GM23338 (cell line): ENCODE results near the gene TAS2R10.

Experiments used
- CREB1 ChIP-seq: fragments of 250-450 bp; sonication (Bioruptor Pico); IDR thresholded peaks from 2 replicates; pipeline ENCODE4 v1.5.0; 2020; ENCODE audit warnings: low read depth, mild to moderate bottlenecking, moderate library complexity
- CTCF ChIP-seq, 2 experiments: fragments of 200-600 bp in 1 of 2; sonication (generic) in 1 of 2; conservative IDR thresholded peaks; 2 replicates each; pipeline versions ENCODE4 v1.5.1 to v1.6.1; 2016 to 2017; ENCODE audit warnings: antibody characterized with exemption in 2 of 2, low read depth in 2 of 2, mild to moderate bottlenecking in 2 of 2, moderate library complexity in 1 of 2
- EZH2 ChIP-seq: fragments of 200-600 bp; sonication (generic); IDR thresholded peaks from one replicate; pipeline ENCODE4 v1.8.0; 2017; ENCODE audit warnings: antibody characterized with exemption, mild to moderate bottlenecking, low read depth; ENCODE audit not compliant: unreplicated experiment
- EZH2phosphoT487 ChIP-seq: fragments of 200-600 bp; sonication (generic); IDR thresholded peaks from one replicate; pipeline ENCODE4 v1.8.1; 2018; ENCODE audit warnings: antibody characterized with exemption; ENCODE audit not compliant: unreplicated experiment
- JUNB ChIP-seq: IDR thresholded peaks from one replicate; pipeline ENCODE4 v1.6.1; 2016; ENCODE audit warnings: antibody characterized with exemption; ENCODE audit not compliant: unreplicated experiment
- NANOG ChIP-seq: IDR thresholded peaks from 2 replicates; pipeline ENCODE4 v1.6.1; 2016; ENCODE audit warnings: antibody characterized with exemption, borderline replicate concordance
- POLR2AphosphoS5 ChIP-seq: IDR thresholded peaks from 2 replicates; pipeline ENCODE4 v1.6.1; 2016; ENCODE audit warnings: antibody characterized with exemption, low read depth
- REST ChIP-seq: IDR thresholded peaks from one replicate; pipeline ENCODE4 v1.6.1; 2018; ENCODE audit warnings: antibody characterized with exemption; ENCODE audit not compliant: unreplicated experiment
- STAT1 ChIP-seq: IDR thresholded peaks from one replicate; pipeline ENCODE4 v1.6.1; 2016; ENCODE audit warnings: antibody characterized with exemption; ENCODE audit not compliant: unreplicated experiment
- ZNF331 ChIP-seq: fragments of 250-450 bp; sonication (Bioruptor Pico); IDR thresholded peaks from 2 replicates; pipeline ENCODE4 v1.5.0; 2020; ENCODE audit warnings: low read depth, mild to moderate bottlenecking, moderate library complexity

GRCh38 chr12:10807186-10807585 is 19.0 kb downstream of the TAS2R10 start, which contains the start of gene TAS2R8:
- TF ChIP-seq CTCF (conservative IDR thresholded peaks at IDR 0.05; ENCODE audit: low read depth in 2 of 2) (no peak), JUNB (no peak), CREB1 (CRISPR knock-in tag) (no peak), POLR2AphosphoS5 (no peak), EZH2 (no peak), REST (no peak), EZH2phosphoT487 (no peak), STAT1 (no peak), ZNF331 (CRISPR knock-in tag) (no peak), NANOG (no peak)
